PC-3 (cell line): ENCODE measurements around the gene DENND4B. TPM values are rescaled to one million over a fixed set of nuclear protein-coding genes. Genes with fewer than 3 reads are reported as not detected.
"Not testable (repeated sequence)": the region's sequence is repeated elsewhere in the genome, so short reads cannot be mapped to it uniquely, and the experiment has no call there.

Experiments
- ATAC-seq: fragments of 200-7000 bp; cut with Tn5 transposase; 2 replicates; pipeline ENCODE4 v1.9.1; 2020; ENCODE audit warnings: mild to moderate bottlenecking, moderate library complexity
- BruUV-seq: library from RNA; stranded (reverse); fragments of 400-500 nt; replicated peaks from 2 replicates; lab custom pipeline; 2021; lab: Mats Ljungman, UMichigan
- CTCF ChIA-PET: fragments of 300-600 bp; sonication (Branson Sonifier 250); formaldehyde crosslinking; loops from one replicate; lab custom pipeline; 2022; ENCODE audit warnings: antibody characterized with exemption; lab: Charles Lee
- POLR2A ChIA-PET: fragments of 300-600 bp; sonication (Branson Sonifier 250); formaldehyde crosslinking; loops from one replicate; lab custom pipeline; 2022; ENCODE audit warnings: antibody characterized with exemption; ENCODE audit not compliant: unreplicated experiment; lab: Charles Lee
- DNase-seq: peaks from one replicate; pipeline ENCODE4 v3.0.0-alpha.2; 2015
- H2AFZ ChIP-seq: fragments of 300-600 bp; sonication (generic); 2 replicates; pipeline ENCODE4 v1.6.0; 2016; ENCODE audit warnings: antibody characterized with exemption, low read length
- H3F3A ChIP-seq: fragments of 300-600 bp; sonication (generic); one replicate; pipeline ENCODE4 v1.6.0; 2017; ENCODE audit warnings: antibody characterized with exemption, low read length, control low read depth, mild to moderate bottlenecking; ENCODE audit not compliant: unreplicated experiment
- H3K27ac ChIP-seq: fragments of 300-600 bp; sonication (generic); 2 replicates; pipeline ENCODE4 v1.5.1; 2016; ENCODE audit warnings: mild to moderate bottlenecking, low read length
- H3K27me3 ChIP-seq: fragments of 300-600 bp; sonication (generic); 2 replicates; pipeline ENCODE4 v1.6.1; 2016; ENCODE audit warnings: low read length, mixed read lengths
- H3K36me3 ChIP-seq: fragments of 300-600 bp; sonication (generic); 2 replicates; pipeline ENCODE4 v1.6.1; 2016; ENCODE audit warnings: low read depth, mixed run types, low read length, mixed read lengths
- H3K4me1 ChIP-seq: fragments of 300-600 bp; sonication (generic); 2 replicates; pipeline ENCODE4 v1.5.1; 2016; ENCODE audit warnings: low read length; ENCODE audit not compliant: insufficient read depth
- H3K4me2 ChIP-seq: fragments of 300-600 bp; sonication (generic); 2 replicates; pipeline ENCODE4 v1.6.0; 2016; ENCODE audit warnings: low read length
- H3K4me3 ChIP-seq: fragments of 300-600 bp; sonication (generic); 2 replicates; pipeline ENCODE4 v1.5.1; 2016; ENCODE audit warnings: mild to moderate bottlenecking, low read length, mixed read lengths
- H3K79me2 ChIP-seq: fragments of 300-600 bp; sonication (generic); 2 replicates; pipeline ENCODE4 v1.6.1; 2017; ENCODE audit warnings: low read length, mixed read lengths
- H3K9ac ChIP-seq: fragments of 300-600 bp; sonication (generic); 2 replicates; pipeline ENCODE4 v1.6.0; 2016; ENCODE audit warnings: mild to moderate bottlenecking, low read length
- H3K9me2 ChIP-seq: fragments of 300-600 bp; sonication (generic); replicated peaks from 2 replicates; pipeline ENCODE4 v1.6.1; 2016; ENCODE audit warnings: mixed run types, low read length, mixed read lengths
- H3K9me3 ChIP-seq: fragments of 300-600 bp; sonication (generic); 2 replicates; pipeline ENCODE4 v1.6.1; 2016; ENCODE audit warnings: low read length, mixed read lengths
- H4K20me1 ChIP-seq: fragments of 300-600 bp; sonication (generic); 2 replicates; pipeline ENCODE4 v1.6.1; 2016; ENCODE audit warnings: low read length, mixed read lengths
- CTCF ChIP-seq: fragments of 300-600 bp; sonication (generic); conservative IDR thresholded peaks from 2 replicates; pipeline ENCODE4 v1.5.1; 2017; ENCODE audit warnings: antibody characterized with exemption, low read depth, mild to moderate bottlenecking, low read length
- EZH2 ChIP-seq: fragments of 300-600 bp; sonication (generic); IDR thresholded peaks from one replicate; pipeline ENCODE4 v1.6.1; 2017; ENCODE audit warnings: antibody characterized with exemption, mild to moderate bottlenecking, low read length; ENCODE audit not compliant: unreplicated experiment
- EZH2phosphoT487 ChIP-seq: fragments of 300-600 bp; sonication (generic); IDR thresholded peaks from 2 replicates; pipeline ENCODE4 v1.6.1; 2018; ENCODE audit warnings: mild to moderate bottlenecking, antibody characterized with exemption, low read length, borderline replicate concordance
- intact Hi-C: fragments of 100-400 bp; cut with micrococcal nuclease; formaldehyde crosslinking; loops from 2 replicates; pipeline ENCODE4 v1.9.0; 2023
- total RNA-seq: library from RNA; depleted of rRNA; stranded (reverse); fragments of >200 nt; gene quantifications from 2 replicates; pipeline ENCODE4 v1.2.3, GENCODE V29; 2014

Gene DENND4B
- total RNA-seq, 1 experiment from 2014 or later = 27.3 TPM

GRCh38 chr1:153907134-153907533 is 39.4 kb downstream of the DENND4B start:
- ChIA-PET POLR2A (no interaction called here), CTCF (no interaction called here)
- H3K36me3 ChIP-seq = peaks cover 7% of the 10 kb centered on the region
- H3K4me3 ChIP-seq = no peak overlapping the region
- BruUV-seq = no TSS peak
- H3K4me2 ChIP-seq = no peak overlapping the region
- TF ChIP-seq EZH2 (no peak), CTCF (no peak), EZH2phosphoT487 (no peak)
- no peak overlapping the region for H2AFZ ChIP-seq
- H4K20me1 ChIP-seq = 0 out of 2 replicates have a peak, but pooled peaks cover 18% of the 10 kb centered on the region
- no peaks in the 10 kb centered on the region for H3K9me3 ChIP-seq
- no peak overlapping the region for H3K9ac ChIP-seq
- no peak for DNase-seq
- no peaks in the 10 kb centered on the region for H3K4me1 ChIP-seq
- H3K27ac ChIP-seq = no peak overlapping the region
- no peak for ATAC-seq
- intact Hi-C loops = no loop called here
- peaks cover 4% of the 10 kb centered on the region for H3F3A ChIP-seq
- H3K27me3 ChIP-seq = no peaks in the 10 kb centered on the region
- no peaks in the 10 kb centered on the region for H3K9me2 ChIP-seq
- H3K79me2 ChIP-seq = peaks cover 96% of the 10 kb centered on the region

- Histone ChIP-seq H3K4me1 (no peaks in the 10 kb centered on the region), H3K9me3 (no peaks in the 10 kb centered on the region), H3K9me2 (no peaks in the 10 kb centered on the region), H3K4me3 (no peak overlapping the region), H3K27ac (no peak overlapping the region), H2AFZ (no peak overlapping the region), H3F3A (peaks cover 4% of the 10 kb centered on the region), H3K4me2 (no peak overlapping the region), H3K27me3 (no peaks in the 10 kb centered on the region), H4K20me1 (0 out of 2 replicates have a peak, but pooled peaks cover 12% of the 10 kb centered on the region), H3K79me2 (peaks cover 94% of the 10 kb centered on the region), H3K36me3 (peaks cover 7% of the 10 kb centered on the region), H3K9ac (no peak overlapping the region)
- DNase-seq (no peak), ATAC-seq (no peak)
- TF ChIP-seq EZH2phosphoT487 (no peak), CTCF (no peak), EZH2 (no peak)
- CTCF ChIA-PET = no interaction called here
- intact Hi-C loops = no loop called here
- BruUV-seq = no TSS peak
- POLR2A ChIA-PET = no interaction called here
These were observed 40.1 kb downstream of the DENND4B start for GRCh38 chr1:153906396-153906795.

- intact Hi-C loops, H3K9ac ChIP-seq, H3K27me3 ChIP-seq, H2AFZ ChIP-seq, H3F3A ChIP-seq, DNase-seq, H3K4me2 ChIP-seq, CTCF ChIA-PET, BruUV-seq, ATAC-seq, H3K27ac ChIP-seq, H3K4me3 ChIP-seq, H3K9me2 ChIP-seq, H3K36me3 ChIP-seq, H3K4me1 ChIP-seq, H3K9me3 ChIP-seq: not testable (repeated sequence)
- H3K79me2 ChIP-seq = peaks cover 94% of the 10 kb centered on the region
- H4K20me1 ChIP-seq = 0 out of 2 replicates have a peak, but pooled peaks cover 12% of the 10 kb centered on the region
- POLR2A ChIA-PET = interaction anchor here (0.6 kb wide), 1 partner anchor 394 kb away, joined by 4 read pairs; no protein-coding TSS in a partner anchor
These were observed 40.6 kb downstream of the DENND4B start for GRCh38 chr1:153905908-153906307.
